Measurements from ENCODE around the gene EEFSEC. TPM values are rescaled to one million over a fixed set of nuclear protein-coding genes. Genes with fewer than 3 reads are reported as not detected.

Gene EEFSEC
- total RNA-seq, 2 experiments from 2014 or later = 17.7 to 25.3 TPM

- no peaks in the 10 kb centered on the region for H3K9me2 ChIP-seq (ENCODE audit: insufficient read depth, low read length)
- no TSS peak for BruUV-seq (replicated peaks)
- CTCF ChIA-PET (ENCODE audit: unreplicated experiment) = no interaction called here
- H2AFZ ChIP-seq (ENCODE audit: low read length) = no peak overlapping the region
- no peak for TF ChIP-seq CTCF (conservative IDR thresholded peaks at IDR 0.05; ENCODE audit: low read length)
- no peak overlapping the region for H3K4me2 ChIP-seq (ENCODE audit: low read length)
- intact Hi-C loops (cut with micrococcal nuclease; ENCODE audit: unreplicated experiment) = no loop called here
- no peaks in the 10 kb centered on the region for H3K9me3 ChIP-seq (ENCODE audit: low read length)
- DNase-seq (ENCODE audit: low spot score) = no peak
- H3K79me2 ChIP-seq (ENCODE audit: insufficient read depth, low read depth, low read length) = no peaks in the 10 kb centered on the region
- no peaks in the 10 kb centered on the region for H3K4me1 ChIP-seq (ENCODE audit: insufficient read depth, low read length, poor library complexity, severe bottlenecking)
- POLR2A ChIA-PET = no interaction called here
- no peak overlapping the region for H3K27ac ChIP-seq (ENCODE audit: low read depth, low read length, poor library complexity, severe bottlenecking)
- H3K36me3 ChIP-seq (ENCODE audit: insufficient read depth, low read length) = no peaks in the 10 kb centered on the region
- no peak overlapping the region for H3K4me3 ChIP-seq (ENCODE audit: low read depth, low read length, poor library complexity, severe bottlenecking)
- H4K20me1 ChIP-seq (ENCODE audit: insufficient read depth, low read length) = no peaks in the 10 kb centered on the region
Observed at GRCh38 chr3:128410669-128411573, 257.6 kb downstream of the EEFSEC start.

DNA sequence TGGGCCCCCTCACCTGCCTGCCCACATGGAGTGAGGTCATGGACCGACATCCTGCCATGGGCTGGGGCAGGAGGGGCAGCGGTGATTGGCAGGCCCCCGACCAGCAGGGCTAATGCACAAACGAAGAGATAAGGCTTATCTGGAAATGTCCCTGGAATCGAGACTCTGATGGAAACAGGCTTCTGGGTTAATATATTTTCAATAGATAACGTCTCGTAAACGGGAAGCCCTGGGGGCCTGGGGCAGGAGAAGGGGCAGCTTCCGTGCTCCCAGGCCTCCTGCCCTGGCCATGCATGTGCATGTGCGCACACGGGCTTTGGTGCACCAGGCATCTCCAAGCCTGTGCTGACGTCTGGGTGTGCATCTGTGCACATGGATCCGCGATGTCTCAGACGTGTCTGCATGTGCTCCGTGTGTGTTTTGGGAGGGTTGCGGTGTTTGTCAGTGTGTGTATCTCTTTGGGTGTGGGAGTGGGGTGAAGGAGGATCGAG, 258.3 kb downstream of the EEFSEC start:
- no peaks in the 10 kb centered on the region for H3K36me3 ChIP-seq (ENCODE audit: insufficient read depth, low read length)
- H3K27ac ChIP-seq (ENCODE audit: low read depth, low read length, poor library complexity, severe bottlenecking) = no peak overlapping the region
- no peak overlapping the region for H2AFZ ChIP-seq (ENCODE audit: low read length)
- H3K4me1 ChIP-seq (ENCODE audit: insufficient read depth, low read length, poor library complexity, severe bottlenecking) = no peaks in the 10 kb centered on the region
- intact Hi-C loops (cut with micrococcal nuclease; ENCODE audit: unreplicated experiment) = no loop called here
- no peaks in the 10 kb centered on the region for H3K79me2 ChIP-seq (ENCODE audit: insufficient read depth, low read depth, low read length)
- CTCF ChIA-PET (ENCODE audit: unreplicated experiment) = no interaction called here
- no peaks in the 10 kb centered on the region for H3K9me3 ChIP-seq (ENCODE audit: low read length)
- H3K4me3 ChIP-seq (ENCODE audit: low read depth, low read length, poor library complexity, severe bottlenecking) = no peak overlapping the region
- no TSS peak for BruUV-seq (replicated peaks)
- H3K4me2 ChIP-seq (ENCODE audit: low read length) = no peak overlapping the region
- no peaks in the 10 kb centered on the region for H3K9me2 ChIP-seq (ENCODE audit: insufficient read depth, low read length)
- no peak for TF ChIP-seq EZH2phosphoT487 (IDR thresholded peaks at IDR 0.05; ENCODE audit: borderline replicate concordance, low read depth, low read length)
- no peak for TF ChIP-seq CTCF (conservative IDR thresholded peaks at IDR 0.05; ENCODE audit: low read length)
- POLR2A ChIA-PET = no interaction called here
- no peaks in the 10 kb centered on the region for H4K20me1 ChIP-seq (ENCODE audit: insufficient read depth, low read length)
- no peak for DNase-seq (ENCODE audit: low spot score)

All from OCI-LY7 (cell line).